Measurements from ENCODE around the gene TRPM5.

Gene TRPM5

DNA sequence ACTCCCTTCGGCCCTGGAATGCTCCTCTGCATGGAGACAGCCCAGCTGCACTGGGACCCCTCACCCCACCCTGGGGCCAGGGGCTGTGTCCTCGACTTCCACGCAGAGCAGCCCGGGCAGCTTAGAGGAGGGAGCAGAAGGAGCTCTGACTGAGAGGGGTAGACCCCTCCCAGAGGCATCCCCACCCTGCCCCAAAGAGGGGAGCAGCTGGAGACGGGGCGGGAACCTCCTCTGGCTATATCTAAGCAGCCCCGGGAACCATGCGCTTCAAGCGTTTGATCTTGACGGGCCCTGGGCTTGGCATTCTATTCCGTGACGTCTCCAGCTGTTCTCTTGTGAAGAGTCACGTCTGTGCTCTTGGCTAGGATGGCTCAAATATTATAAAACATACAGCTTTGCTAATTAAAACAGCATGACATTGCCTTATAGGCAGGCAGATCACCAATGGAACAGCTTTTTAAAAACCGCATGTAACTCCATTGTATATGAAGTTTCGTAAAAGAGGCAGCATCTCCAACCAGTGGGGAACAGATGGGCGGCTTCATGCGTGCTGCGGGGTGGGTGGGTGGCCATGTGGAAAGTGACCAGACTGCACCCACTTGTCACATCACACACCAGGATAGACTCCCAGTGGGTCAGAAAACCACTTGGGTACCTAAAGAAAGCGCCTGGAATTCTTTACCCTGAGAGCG is 8.2 kb upstream of the TRPM5 start:
- no peak for DNase-seq (ENCODE audit: low spot score)

DNA sequence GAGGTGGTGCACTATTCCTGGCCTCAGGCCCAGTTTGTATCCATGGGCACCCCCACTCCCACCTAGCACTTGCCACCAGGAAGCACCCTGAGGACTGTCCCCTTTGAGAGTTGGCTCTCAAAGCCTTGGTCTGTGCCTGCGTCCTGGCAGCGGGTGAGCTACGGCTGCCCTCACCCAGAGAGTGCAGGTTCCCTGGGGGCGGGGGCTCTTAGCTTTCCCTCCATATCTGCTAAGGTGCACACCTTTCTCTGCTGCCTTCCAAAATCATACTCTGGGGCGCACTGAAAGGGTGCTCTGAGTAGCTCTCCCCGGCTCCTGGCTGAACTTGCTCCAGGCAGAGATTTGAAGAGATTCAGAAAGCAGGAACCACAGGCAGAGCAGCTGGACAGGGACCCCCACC is 7.6 kb upstream of the TRPM5 start:
- DNase-seq (ENCODE audit: low spot score) = no peak

GRCh38 chr11:2451336-2451735 is 7.0 kb upstream of the TRPM5 start:
- DNase-seq (ENCODE audit: low spot score) = no peak

GRCh38 chr11:2450321-2451041 is 6.2 kb upstream of the TRPM5 start:
- DNase-seq (ENCODE audit: low spot score) = no peak

- no peak for DNase-seq (ENCODE audit: low spot score)
Observed at GRCh38 chr11:2449548-2450320, 5.4 kb upstream of the TRPM5 start.

GRCh38 chr11:2448661-2449547 is 4.6 kb upstream of the TRPM5 start:
- no peak for DNase-seq (ENCODE audit: low spot score)

DNA sequence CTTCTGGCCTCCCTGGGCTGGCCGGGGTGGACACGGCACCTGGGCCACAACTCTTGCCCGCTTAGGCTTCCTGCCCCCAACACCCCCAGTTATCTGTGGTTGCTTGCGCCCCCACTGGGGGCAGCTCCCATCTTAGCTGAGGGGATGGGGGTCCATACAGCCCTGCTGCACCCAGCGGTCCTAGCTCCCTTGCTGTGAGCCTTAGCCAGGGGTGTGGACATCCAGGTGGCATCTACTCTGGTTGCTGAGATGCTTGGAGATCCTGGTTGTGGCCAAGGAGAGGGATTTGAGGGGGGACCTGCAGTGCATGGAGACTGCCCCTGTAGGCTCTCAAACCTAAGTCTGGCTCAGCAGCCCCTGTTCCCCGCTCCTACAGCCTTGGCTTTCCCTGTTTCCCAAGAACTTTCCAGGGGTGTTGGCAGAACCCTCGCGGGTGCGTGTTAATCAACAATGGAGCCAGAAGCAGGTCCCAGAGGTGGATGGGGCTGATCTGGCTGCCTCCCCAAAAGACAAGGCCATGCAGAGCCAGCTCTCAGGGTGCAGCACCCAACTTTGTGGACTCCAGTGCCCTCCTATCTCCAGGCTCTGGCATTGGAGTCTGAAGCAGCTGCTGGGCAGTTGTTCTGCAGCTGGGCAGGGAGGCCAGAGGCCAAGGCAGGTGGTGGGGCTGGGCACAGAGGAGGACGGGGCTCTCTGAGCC is 3.8 kb upstream of the TRPM5 start:
- DNase-seq (ENCODE audit: low spot score) = no peak

- no peak for DNase-seq (ENCODE audit: low spot score)
Observed at GRCh38 chr11:2447253-2447950, 3.1 kb upstream of the TRPM5 start.

DNA sequence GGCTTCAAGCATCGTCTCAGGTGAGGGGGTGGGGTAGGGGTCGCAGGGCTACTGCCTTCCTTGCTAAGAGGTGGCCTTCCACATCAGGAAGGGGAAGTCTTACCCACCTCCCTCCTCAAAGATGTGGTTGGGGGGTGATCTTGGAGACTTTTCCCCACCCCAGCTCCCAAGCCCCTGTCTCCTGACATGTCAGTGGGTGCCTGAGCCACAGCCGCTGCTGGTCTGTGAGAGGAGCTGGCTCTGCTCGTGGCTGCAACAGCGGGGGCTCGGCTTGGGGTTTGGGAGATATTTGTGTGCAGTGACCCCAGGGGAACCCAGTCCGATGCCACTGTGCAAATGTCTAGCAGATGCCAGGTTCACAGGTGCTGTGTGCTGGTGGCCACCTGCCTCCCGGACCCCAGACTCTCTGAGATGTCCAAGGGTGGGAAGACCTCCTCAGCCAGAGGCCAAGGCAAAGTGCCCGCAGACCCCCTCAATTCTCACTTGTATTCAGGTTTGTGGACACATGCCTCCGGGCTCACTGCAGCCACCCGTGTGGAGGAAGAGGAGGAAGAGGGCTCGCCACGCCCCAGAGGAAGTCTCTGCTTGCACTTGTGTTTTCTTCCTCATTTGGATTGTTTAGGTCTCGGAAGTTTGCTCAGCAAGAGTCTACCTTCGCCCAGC is 2.4 kb upstream of the TRPM5 start:
- no peak for DNase-seq (ENCODE audit: low spot score)

DNA sequence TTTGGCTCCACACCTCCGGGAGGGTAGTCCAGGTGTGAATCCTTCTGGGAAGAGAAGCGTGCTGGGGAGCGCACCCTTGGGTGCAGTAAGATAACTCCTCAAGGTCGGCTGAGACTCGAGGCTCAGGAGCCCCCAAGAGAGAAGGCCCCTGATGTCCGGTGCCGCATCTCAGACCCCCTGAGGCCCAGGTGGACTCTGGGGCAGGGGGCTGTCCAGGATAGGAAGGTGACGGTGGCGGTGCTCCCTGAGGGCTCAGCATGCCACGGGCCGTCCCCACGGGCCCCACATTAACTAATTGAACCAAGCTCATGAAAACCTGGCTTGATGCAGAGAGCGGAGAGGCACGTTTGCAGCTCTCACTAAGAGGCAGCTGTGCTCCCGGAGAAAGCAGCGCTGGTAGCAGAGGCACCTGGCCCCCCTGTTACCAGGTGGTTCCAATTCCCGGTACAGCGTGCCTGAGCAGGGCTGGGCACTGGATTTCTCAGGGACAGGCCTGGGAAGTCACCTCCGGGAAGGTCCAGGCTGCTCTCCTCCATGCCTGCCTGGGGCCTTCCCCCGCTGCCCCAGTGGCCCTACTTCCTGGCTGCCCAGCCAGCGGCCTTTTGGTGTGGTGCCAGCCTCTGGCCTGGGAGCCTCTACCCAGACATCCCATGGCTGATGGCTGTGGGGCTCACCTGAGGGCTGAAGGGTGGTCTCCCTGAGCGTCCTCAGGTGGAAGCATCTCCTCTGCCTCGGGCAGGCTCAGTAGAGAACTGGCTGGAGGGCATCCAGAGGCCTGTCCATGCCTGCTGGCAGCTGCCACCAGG is 1.6 kb upstream of the TRPM5 start:
- DNase-seq (ENCODE audit: low spot score) = no peak

DNA sequence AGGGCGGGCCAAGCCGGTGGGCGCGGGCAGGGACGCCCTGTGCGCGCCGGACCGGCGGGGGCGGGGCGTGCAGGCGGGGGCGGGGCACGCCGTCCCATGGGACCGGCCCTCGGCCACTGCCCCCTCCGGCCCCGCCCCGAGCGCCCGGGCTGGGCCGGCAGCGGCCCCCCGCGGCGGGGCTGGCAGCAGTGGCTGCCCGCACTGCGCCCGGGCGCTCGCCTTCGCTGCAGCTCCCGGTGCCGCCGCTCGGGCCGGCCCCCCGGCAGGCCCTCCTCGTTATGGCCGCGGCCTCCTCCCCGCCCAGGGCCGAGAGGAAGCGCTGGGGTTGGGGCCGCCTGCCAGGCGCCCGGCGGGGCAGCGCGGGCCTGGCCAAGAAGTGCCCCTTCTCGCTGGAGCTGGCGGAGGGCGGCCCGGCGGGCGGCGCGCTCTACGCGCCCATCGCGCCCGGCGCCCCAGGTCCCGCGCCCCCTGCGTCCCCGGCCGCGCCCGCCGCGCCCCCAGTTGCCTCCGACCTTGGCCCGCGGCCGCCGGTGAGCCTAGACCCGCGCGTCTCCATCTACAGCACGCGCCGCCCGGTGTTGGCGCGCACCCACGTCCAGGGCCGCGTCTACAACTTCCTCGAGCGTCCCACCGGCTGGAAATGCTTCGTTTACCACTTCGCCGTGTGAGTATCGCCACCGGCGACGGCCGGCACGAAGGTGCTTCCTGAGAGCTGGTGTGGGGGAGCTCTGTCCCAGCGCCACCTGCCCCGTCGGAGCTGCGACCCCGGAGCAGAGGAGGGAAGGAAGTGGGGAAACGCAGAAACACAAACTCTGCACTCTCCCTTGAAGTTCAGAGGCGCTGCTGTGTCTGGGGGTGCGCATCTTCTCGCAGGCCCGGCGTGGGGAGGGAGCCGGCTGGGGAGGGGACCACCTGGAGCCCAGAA is 769 bp upstream of the TRPM5 start, which contains the start of gene KCNQ1:
TSS of gene KCNQ1 (plus strand) at position 188 of the 925 bp plus-strand sequence. CDS start at position 279, 91 bp downstream.
- DNase-seq (ENCODE audit: low spot score) = peak; percentile 76

GRCh38 chr11:2443406-2443805 is 908 bp downstream of the TRPM5 start:
- DNase-seq (ENCODE audit: low spot score) = no peak

DNA sequence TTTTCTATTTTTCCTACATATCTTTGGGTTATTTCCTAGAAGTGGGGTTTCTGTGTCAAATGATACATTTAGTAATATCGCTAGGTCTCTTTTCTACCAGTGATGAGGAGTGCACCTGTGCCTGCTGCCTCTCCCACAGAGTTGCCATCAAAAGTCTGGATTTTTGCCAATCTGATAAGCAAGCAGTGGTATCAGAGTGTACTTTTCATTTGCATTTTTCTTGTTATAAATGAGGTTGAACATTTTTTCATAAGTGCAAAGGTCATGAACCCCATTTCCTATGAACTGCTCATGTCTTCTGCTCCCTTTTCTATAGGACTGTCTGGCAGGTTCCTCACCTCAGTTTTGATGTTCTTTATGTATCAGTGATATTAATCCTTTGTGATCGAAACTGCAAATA is 1.7 kb downstream of the TRPM5 start:
- no peak for DNase-seq (ENCODE audit: low spot score)

GRCh38 chr11:2441171-2441570 is 3.1 kb downstream of the TRPM5 start:
- no peak for DNase-seq (ENCODE audit: low spot score)

GRCh38 chr11:2440646-2441045 is 3.7 kb downstream of the TRPM5 start:
- no peak for DNase-seq (ENCODE audit: low spot score)

- DNase-seq (ENCODE audit: low spot score) = no peak
Observed at GRCh38 chr11:2439820-2440219, 4.5 kb downstream of the TRPM5 start.

DNA sequence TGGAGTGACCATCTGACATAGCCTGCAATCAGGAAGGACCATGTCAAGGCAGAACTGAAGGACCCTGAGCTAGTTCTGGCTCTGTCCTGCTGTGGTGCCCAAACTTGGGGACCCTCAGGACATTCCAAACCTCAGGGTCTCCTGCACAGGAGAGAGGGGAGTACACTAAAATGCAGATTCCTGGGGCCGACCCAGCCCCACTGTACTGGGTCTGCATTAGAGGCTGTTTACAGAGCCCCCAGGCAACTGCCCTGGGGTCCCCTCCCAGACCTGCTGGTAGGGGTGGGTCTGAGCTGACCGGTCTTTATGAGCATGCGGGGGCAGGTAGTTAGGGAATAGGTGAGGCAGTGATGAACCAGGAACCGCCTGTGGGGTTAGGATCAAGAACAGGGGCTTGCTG is 6.8 kb downstream of the TRPM5 start:
- no peak for DNase-seq (ENCODE audit: low spot score)

DNA sequence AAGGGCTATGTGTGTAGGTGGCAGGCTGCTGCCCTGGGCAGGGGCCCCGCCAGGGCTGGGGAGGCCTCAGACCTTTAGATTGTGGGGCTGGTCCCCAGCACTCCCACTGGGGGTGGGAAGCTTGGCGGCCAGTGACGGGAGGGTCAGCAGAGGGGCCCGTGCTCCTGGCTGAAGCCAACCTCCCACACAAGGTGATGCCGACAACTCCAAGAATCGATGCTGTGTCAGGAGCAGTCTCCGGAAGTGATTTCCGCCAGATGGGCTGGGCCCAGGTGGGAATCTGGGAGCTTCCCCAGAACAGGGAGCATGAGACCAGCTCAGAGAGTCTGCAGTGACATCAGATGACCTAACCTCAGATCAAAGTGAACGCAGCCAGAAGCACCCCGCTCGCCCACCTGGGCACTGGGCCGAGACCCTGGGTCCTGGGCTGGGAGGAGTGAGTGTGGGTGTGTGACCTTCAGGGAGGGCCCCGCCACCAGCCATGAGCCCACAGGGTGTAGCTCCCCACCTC is 7.7 kb downstream of the TRPM5 start:
- no peak for DNase-seq (ENCODE audit: low spot score)

All from RKO (cell line).